NT2/D1 (cell line): Measurements from ENCODE around the gene DENND5B.

ENCODE experiments used
- SUZ12 ChIP-seq: IDR thresholded peaks from 2 replicates; pipeline ENCODE4 v1.6.1; 2011; ENCODE audit not compliant: insufficient read length, insufficient read depth; ENCODE audit errors: extremely low read depth
- ZNF274 ChIP-seq: IDR thresholded peaks from 2 replicates; pipeline ENCODE4 v1.6.1; 2011; ENCODE audit warnings: mild to moderate bottlenecking, low read depth, low read length

GRCh38 chr12:31388713-31389112, 202.2 kb downstream of the DENND5B start:
- TF ChIP-seq SUZ12 = no peak
- no peak for TF ChIP-seq ZNF274
